RPMI7951 (cell line): ENCODE results near the gene GMDS. TPM values are rescaled to one million over a fixed set of nuclear protein-coding genes. Genes with fewer than 3 reads are reported as not detected.

Source experiments
- DNase-seq: peaks from one replicate; pipeline ENCODE4 v3.0.0-alpha.2; 2012; ENCODE audit warnings: low read depth
- total RNA-seq: library from RNA; depleted of rRNA; stranded (reverse); fragments of >200 nt; shearing (Covaris generic); gene quantifications from 2 replicates; pipeline ENCODE4 v1.2.3, GENCODE V29; 2014

Gene GMDS
- total RNA-seq, 1 experiment from 2014 or later = 7.4 TPM

DNA sequence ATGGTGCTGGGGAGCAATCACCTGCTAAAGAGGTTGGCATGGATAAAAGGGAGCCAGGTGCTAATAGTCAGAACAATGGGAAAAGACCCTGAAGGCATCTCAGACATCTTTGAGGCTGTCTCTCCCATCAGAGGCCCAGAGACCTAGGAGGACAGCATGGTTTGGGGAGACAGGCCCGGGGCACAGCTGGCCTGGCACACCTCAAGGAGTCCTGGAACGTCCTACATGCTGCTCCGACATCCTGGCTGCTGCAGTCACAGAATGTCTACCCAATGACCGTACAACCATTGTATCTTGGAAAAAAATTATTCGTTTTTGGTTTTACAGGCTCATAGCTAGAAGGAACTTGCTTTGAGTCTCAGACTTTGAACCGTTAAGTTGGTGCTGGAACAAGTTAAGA, 4.4 kb downstream of the GMDS start:
- no peak for DNase-seq

DNA sequence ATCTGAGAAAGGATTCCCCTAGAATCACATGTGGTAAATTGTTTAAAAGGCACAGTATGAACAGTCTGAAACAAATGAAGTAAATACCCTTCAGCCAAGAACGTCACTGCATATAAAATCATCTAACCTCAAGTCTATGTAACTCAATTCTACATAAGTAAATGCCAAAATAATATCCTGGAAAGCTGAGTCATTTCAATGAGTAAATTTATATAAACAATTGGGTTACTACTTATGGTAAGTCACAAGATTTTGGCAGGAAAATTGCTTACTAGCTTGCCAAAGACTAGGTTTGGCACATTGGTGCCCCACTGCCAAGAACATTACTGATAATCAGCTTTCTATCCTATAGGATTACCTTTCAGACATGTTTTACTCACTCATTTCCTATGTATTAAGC, 8.4 kb downstream of the GMDS start:
- peak; percentile 69 for DNase-seq

DNA sequence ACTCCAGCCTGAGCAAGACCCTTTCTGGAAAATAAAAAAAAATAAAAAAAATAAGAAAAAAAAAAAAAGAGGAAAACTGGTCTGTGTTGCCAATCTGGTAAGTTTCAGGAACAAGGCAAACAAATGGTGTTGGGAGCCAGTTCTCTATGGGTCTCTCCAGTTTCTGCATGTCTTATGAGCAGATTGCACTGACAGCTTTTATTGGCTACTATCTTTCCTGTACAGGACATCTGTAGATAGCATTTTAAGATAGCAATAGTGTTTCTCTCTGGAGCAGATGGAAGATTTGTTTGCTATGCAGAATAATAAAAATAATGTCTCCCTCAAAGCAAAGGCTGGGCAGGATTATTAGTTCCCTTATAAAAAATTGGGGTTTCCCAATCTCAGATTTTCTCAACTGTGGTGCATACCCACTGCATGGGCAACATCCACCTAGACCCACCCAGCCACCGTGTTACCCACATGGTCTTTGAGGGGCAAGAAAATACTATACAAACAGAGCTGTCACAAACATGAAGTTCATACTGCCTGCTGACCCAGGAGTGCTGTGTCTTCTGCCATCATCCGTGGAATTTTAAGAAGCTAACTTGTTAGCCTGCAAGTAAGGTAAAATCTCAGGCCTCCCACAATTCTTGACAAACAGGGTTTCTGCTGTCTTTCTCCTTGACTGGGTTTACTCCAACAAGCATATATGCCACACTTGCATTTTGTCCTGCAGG, 9.5 kb downstream of the GMDS start:
- DNase-seq = no peak

DNA sequence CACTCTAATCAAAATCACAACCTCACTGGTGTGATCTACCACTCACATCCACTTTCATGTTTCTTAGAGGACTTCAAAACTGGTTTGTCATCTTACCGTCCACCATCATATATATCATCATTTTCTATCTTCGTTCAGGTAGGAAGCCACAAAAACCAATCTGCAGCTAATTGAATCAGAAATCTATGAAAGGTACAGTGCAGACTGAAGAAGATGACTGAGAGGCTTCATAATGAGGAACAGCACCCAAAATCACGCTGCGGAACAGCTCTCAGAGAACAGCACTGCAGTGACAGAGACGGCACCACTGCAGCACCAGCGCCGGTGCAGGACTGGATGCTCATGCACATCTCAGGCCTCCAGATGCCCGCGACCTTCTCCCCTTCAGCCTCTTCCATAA, 13.0 kb downstream of the GMDS start:
- no peak for DNase-seq

DNA sequence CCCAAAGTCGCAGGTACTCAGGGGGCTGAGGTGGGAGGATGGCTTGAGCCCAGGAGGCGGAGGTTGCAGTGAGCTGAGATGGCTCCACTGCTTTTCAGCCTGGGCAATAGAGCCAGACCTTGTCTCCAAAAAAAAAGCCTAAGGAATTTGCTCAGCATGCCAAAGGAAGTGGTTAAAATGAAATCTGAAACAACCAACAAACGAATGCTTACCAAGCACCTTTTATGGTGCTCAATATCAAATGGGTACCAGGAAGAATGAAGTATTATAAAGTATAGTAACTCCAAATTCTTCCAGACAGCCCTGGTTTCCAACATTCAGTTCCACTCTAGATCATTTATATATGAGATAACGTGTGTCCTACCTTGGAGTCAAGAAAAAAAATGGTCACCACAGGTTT, 14.0 kb downstream of the GMDS start:
- DNase-seq = peak; percentile 43

DNA sequence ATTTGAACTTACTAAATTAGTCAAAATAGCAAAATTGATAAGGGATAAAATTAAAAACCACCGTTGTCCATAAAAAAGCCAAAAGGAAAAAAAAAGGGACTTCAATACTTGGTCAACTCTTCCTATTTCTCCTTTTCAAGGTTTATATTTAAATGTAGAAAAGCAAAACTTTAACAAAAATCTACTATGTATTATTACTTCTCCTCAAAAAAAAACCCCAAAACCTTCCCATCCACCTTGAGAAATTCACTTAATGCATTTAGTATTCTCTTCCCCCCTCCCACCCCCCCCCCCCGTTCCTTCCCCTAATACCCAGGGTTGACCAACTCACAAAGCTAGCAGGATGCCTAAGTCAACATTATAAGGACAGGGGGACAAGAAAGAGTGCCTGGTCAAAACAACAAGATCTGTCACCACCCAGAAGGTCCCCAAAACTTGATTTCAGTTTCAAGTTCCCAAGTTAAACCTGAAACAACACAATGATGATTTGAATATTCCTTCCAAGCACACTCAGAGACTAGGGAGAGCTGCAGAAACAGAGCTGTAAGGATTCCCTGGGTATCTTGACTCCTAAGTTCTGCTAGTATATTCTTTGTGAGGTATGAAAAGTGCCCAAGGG, 14.6 kb downstream of the GMDS start:
- DNase-seq = no peak

DNA sequence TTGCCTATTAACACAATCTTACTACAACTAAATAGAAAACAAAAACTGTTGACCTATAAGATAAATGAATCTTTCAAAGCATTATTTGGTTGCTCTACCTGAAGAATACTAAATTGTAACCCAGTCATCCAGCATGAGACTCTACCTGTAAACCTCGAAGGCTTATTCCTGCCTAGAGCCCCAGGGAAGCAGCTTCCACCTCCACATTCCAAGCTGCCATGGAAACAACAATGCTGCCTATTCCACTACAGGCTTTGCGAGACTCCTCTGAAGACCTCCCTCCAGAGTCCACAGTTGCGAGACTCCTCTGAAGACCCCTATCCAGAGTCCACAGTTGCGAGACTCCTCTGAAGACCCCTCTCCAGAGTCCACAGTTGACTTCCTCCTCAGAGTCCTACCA, 15.7 kb downstream of the GMDS start:
- no peak for DNase-seq

DNA sequence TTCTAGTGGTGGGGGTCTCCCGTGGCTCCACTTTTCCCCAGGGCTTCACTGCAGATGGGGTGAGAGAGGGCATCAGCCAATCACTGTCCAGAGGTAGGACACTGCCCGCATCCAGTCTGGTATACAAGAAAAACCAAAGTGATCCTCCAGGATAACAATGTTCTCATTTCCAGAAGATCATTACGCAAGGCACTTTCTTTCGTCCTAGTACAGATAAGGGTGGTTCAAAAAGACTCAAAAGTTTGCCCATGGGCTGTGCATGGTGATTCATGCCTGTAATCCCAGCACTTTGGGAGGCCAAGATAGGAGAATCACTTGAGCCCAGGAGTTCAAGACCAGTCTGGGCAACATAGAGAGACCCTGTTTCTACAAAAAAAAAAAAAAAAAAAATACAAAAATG, 16.4 kb downstream of the GMDS start:
- no peak for DNase-seq

DNA sequence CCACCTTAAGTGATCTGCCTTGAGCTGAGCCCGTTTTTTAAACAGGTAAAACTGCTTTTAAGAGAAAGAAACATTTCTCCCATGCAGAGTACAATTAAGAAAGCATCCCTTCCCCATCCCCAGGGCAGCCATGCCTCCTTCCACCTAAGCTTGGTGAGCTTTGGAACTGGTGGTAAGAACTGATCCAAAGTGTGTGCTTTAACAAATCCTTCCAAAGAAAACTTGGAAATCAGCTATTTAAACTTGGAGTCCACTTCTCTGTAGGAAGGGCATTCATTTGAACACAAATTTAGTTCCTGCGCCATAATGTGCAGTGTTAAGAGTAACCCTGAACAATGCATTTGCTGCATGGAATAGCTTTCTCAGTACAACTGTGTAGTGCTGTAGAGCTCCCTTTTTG, 17.0 kb downstream of the GMDS start:
- no peak for DNase-seq

DNA sequence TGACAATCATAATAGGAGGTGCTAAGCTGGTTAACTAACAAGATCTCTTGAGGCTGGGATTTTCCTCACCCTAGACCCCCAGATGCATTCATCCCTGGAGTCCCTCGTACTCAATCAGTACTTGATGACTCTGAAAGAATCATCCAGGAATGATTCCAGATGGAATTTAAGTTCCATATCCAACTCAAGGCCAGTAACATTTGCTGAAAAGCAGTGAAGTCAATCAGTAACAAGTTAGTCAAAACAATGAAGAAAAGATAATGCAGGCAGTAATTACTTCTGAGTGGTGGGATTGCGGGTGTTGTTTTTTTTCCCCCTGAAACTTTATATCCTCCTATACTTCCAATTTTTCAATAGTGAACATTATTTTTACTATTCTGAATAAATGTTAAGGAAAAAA, 18.6 kb downstream of the GMDS start:
- no peak for DNase-seq

DNA sequence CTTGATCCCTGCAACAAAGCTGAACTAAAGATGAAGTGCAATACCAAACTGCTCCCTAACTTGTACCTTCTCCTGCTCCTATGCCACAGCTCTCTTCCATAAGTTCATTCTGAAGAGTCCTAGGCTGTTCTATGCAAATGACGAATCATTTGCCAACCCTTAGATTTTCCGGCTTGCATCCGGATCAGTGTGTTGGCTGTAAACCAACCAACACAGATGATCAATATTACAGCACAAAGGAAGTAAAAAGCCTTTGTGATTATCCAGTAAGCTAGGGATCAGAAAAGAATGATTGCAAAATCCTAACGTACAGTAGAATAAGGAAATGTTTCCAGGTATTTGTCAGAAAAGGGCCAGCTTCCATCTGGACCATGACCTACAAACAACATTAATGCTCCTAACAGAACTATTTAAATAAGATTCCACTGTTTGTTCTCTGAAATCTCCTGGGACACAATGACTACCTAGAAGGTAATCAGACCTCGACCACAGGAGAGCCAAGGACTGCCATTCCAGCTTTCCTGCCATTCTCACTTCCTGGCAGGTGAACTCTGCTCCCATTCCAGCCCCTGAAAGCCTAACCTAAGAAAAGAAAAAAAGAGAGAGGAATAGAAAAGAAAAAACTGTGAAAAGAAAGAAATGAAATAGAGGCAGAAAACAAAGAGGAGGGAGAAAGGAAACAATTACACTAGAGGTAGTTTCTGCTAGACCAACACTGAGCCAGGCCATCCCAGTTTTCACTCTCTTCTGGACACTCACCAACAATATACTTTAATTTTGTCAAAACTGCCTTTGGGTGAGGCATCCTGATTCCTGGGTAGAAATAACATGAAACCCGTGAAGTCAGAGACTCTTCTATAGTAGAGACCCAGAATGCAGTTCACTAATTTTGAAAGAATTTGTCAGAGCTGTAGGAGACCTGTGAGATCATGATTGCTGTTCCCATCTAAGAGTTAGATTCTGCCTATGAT, 19.7 kb downstream of the GMDS start:
- no peak for DNase-seq

DNA sequence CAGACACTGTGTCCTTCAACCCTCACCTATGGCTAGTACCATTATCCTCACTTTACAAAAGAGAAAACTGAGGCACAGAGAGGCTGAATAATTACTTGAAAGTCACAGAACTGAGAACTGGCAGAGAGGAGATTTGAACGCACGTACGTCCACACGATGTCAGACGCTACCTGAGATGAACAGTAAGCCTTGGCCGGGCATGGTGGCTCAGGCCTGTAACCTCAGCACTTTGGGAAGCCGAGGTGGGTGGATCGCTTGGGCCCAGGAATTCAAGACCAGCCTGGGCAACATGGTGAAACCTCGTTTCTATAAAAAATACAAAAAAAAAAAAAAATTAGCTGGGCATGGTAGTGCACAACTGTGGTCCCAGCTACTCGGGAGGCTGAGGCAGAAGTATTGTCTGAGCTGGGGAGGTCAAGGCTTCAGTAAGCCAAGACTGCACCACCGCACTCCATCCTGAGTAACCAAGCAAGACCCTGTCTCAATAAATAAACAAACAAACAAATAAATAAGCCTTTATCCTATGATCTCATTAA, 20.5 kb downstream of the GMDS start:
- no peak for DNase-seq

DNA sequence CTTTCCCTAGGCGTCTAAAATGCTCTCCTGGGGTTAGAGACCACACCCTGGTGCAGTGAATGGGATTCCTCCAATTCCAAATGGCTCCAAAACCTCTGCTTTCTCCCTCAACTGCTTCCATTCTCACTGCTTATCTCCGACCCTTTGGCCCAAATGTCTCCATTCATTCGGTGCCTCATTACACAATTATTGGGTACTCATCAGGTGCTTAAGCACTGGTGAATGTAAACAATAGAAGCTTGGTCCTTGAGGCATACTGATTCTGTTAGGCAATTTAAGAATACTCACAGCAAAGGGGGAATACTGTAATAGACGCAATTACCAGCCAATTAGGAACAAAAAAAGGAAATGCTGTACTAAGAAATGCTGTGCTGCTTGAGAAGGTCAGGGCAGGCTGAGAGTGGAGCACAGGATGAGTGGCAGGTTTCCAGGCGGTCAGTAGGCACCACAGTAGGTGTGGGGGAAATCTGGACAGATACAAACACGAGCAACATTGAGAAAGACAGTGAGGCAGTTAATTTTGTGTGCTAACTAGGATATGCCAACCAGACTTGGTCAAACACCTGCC, 23.0 kb downstream of the GMDS start:
- no peak for DNase-seq

DNA sequence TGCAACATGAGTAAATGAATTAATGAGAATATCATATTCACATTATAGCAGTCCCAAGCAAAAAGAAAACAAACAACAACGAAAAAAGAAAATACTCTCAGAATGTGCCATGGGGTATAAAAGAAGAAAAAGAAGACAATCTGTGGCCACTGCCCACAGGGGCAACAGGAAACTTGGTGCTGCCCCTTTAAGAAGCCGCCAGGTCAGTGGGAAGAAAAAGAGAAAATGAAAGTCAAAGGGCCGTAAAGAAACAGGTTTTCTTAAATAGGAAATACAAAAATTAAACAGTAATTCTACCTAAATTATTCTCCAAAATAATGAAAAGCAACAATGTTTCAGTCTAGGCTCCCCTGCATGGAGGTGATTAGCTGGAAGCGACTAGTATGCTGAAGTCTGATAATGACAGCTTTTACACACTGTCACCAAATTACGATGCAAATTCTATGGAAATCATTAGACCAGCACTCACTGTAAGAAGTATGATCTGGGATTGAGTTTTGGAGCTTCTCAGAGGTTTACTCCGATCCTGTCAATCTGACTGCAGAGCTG, 23.6 kb downstream of the GMDS start:
- peak; percentile 16 for DNase-seq

DNA sequence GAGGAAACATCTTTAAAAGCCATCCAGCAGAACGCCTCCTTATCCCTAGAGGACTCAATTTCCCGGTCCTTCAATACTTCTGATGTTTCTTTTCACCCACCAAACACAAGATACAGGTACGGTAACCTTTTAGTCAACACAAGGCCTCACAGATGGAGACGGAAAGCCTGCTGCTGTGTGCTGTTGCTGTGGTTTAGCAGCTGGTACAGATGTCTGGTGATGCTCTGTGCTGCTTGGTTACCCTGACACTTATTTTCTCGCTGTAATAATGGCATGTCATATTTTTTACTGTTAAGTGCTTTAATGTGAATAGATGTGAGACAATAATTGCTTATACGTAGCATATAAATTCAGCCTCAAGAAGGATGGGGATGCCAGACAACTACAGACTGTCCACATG, 25.3 kb downstream of the GMDS start:
- no peak for DNase-seq

DNA sequence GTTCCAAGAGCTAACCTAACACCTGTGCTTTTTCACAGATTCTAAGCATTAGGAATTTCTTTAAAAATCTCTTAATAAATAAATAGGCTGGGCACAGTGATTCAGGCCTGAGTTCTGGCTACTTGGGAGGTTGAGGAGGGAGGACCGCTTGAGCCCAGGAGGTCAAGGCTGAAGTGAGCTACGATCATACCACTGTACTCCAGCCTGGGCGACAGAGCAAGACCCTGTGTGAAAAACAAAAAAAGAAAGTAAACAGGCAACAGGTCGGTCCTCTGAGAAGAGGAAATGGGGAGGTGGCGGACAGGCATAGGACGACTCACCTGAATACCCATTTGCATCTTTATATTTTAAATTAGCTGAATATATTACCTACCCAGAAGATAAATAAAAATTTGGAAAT, 26.5 kb downstream of the GMDS start:
- no peak for DNase-seq

DNA sequence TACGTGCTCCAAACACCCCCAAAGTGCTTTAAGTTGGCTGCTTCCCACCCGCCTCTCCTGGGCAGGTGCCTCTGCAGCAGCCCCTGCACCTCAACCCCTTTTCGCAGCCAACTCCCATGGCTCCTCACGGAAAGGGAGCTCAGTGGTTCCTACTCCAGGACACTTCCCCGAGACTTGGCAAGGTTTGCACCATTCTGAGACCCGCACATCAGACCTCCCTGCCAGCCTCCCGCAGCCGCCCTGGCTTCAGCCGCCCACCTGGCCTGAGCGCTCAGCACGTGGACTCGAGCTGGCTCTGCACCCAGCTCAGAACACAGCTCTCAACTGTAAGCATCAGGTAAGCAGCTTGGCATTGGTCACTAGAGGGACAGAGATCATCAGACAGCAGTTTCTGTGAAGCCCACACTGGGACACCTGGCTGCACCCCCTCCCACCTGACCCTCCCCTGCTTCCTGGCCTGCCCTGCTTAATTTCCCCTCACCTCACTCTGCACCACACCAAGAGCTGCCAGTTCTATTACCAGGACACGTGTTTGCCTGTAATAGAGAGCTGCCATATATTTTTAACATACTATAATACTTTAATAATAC, 28.5 kb downstream of the GMDS start:
- no peak for DNase-seq

DNA sequence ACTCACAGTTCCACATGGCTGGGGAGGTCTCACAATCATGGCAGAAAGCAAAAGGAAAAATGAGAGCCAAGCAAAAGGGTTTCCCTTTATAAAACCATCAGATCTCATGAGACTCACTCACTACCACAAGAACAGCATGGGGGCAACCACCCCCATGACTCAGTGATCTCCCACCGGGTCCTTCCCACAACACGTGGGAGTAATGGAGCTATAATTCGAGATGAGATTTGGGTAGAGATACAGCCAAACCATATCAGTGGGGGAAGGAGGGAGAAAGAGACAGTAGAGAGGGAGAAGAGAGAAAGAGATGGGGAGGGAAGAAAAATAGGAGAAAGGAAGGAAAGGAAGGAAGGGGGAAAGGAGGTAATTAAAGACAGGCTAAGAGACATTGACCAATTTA, 30.1 kb downstream of the GMDS start:
- DNase-seq = peak; percentile 16

DNA sequence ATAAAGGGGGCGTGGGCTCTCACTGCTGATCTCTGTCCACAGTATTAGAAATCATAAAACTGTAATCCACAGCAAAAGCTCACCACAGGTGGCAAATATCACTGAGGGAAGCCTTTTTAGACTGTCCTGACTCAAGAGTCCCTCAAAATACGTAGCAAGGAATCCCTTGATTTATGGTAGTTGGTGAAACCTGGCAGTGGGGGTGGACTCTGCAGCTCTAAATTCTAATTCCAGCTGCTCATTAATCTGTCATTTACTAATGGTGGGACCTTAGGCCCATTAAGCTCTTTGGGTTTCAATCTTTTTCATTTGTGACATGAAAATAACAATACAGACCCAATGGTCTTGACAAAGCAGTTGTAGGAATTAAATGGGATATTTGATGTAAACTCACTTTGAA, 32.3 kb downstream of the GMDS start:
- DNase-seq = no peak

DNA sequence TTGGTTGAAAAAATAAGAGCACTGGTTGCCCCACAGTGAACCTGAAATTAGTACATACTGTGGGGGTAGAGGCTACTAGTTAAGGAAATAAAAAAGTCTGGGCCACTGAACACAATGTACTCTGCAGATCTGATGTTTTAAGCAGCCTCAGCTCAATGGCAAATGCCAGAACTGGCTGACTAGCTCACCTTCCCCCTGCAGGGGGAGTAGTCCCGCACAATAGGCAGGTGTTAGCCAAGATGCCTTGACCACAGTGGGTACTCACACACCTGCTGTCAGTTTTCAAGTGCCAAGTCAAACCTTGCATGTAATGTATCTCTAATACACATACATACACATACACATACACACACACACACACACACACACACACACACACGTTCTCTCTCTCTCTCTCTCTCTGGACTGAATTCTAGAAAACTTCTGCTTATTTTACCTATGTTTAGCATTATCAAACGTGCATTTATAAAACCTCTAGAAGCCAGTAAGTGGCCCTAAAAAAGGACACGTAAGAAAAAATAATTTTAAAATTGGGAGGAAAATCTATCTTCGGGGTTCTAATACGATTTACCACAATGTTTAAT, 36.1 kb downstream of the GMDS start:
- DNase-seq = peak; percentile 12

DNA sequence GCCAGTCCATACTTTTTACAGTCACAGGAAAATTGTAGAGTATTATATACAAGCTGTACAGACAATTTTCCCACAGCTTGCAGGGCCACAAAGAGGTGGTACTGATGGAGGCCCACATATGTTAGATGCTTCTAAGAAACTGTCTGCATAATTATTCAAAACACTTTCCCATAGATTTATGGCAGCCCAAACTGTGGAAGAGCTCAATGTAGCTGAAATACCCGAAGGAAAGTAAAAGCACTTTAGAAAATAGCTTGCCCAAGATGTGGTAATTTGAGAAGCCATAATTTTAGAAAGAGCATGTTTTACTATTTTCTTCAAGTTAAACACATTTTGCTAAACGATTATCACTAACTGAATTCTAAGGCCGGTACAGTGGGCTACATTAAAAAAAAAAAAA, 36.9 kb downstream of the GMDS start:
- DNase-seq = no peak
